ENCODE data around the gene TYR. TPM values are rescaled to one million over a fixed set of nuclear protein-coding genes. Genes with fewer than 3 reads are reported as not detected.

Gene TYR
- total RNA-seq, 1 experiment from 2014 or later = not detected

- no peak for TF ChIP-seq NR3C1 (CRISPR knock-in tag; conservative IDR thresholded peaks at IDR 0.05; ENCODE audit: low read depth)
- TF ChIP-seq CREM (CRISPR knock-in tag; IDR thresholded peaks at IDR 0.05) = no peak
- no peak for TF ChIP-seq USF1 (CRISPR knock-in tag; IDR thresholded peaks at IDR 0.05)
- no peak for TF ChIP-seq AR (CRISPR knock-in tag; IDR thresholded peaks at IDR 0.05)
- TF ChIP-seq MLX (CRISPR knock-in tag; IDR thresholded peaks at IDR 0.05) = no peak
These were observed 41.1 kb upstream of the TYR start (continued) for GRCh38 chr11:89136606-89137005.

GRCh38 chr11:89147229-89147628 is 30.4 kb upstream of the TYR start:
- DNase-seq (ENCODE audit: low spot score) (no peak), ATAC-seq (no peak)
- Mint-ChIP-seq H3K9me3 (no peaks in the 10 kb centered on the region), H3K27me3 (ENCODE audit: low read depth) (no peaks in the 10 kb centered on the region), H3K4me1 (peaks cover 14% of the 10 kb centered on the region), H3K36me3 (no peaks in the 10 kb centered on the region), H3K4me3 (no peak overlapping the region), H3K27ac (no peak overlapping the region)
- ChIA-PET CTCF (no interaction called here), POLR2A (no interaction called here)
- TF ChIP-seq FOXJ3 (CRISPR knock-in tag; IDR thresholded peaks at IDR 0.05; ENCODE audit: borderline replicate concordance) (no peak), E2F4 (CRISPR knock-in tag; IDR thresholded peaks at IDR 0.05; ENCODE audit: borderline replicate concordance, low read depth) (no peak), ZNF232 (CRISPR knock-in tag; IDR thresholded peaks at IDR 0.05) (no peak), GTF2I (CRISPR knock-in tag; conservative IDR thresholded peaks at IDR 0.05) (no peak), USF1 (CRISPR knock-in tag; IDR thresholded peaks at IDR 0.05) (no peak), KAT7 (CRISPR knock-in tag; IDR thresholded peaks at IDR 0.05; ENCODE audit: borderline replicate concordance) (no peak), SOX15 (CRISPR knock-in tag; IDR thresholded peaks at IDR 0.05) (no peak), ZNF425 (CRISPR knock-in tag; conservative IDR thresholded peaks at IDR 0.05) (no peak), TEAD1 (CRISPR knock-in tag; IDR thresholded peaks at IDR 0.05) (no peak), USF2 (CRISPR knock-in tag; IDR thresholded peaks at IDR 0.05) (no peak), ATF1 (CRISPR knock-in tag; IDR thresholded peaks at IDR 0.05) (no peak), ATF2 (CRISPR knock-in tag; IDR thresholded peaks at IDR 0.05; ENCODE audit: borderline replicate concordance, low read depth) (no peak), JAZF1 (CRISPR knock-in tag; IDR thresholded peaks at IDR 0.05) (no peak), GABPB1 (CRISPR knock-in tag; IDR thresholded peaks at IDR 0.05) (no peak), PRRX2 (CRISPR knock-in tag; IDR thresholded peaks at IDR 0.05) (no peak), ATF6 (CRISPR knock-in tag; IDR thresholded peaks at IDR 0.05) (no peak), TEAD4 (CRISPR knock-in tag; IDR thresholded peaks at IDR 0.05) (no peak)
